ENCODE results near the gene AFDN. TPM values are rescaled to one million over a fixed set of nuclear protein-coding genes. Genes with fewer than 3 reads are reported as not detected.

Gene AFDN
- total RNA-seq, 1 experiment from 2014 or later: 226 TPM

DNA sequence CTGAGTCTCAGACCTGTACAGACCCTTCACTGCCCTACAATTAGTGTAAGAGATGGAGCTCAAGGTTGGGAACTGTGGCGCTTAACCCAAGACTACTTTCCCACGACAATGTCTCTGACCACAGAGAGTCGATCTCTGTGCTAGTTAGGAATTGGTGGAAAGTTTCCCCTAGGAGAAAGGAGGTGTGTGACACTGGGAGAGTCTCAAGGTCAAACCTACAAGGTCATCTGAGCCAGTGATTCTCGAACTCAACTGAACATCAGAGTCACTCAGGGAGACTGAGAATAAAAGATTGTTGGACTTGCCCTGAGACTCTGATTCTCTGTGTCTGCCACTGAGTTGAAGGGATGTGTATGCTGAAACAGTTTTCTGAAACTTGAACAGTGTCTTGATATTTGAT is 9.7 kb upstream of the AFDN start:
- Mint-ChIP-seq H3K36me3 (ENCODE audit: insufficient read depth, unreplicated experiment) (no peaks in the 10 kb centered on the region), H3K27me3 (ENCODE audit: unreplicated experiment) (no peaks in the 10 kb centered on the region), H3K9me3 (ENCODE audit: low read depth, unreplicated experiment) (no peaks in the 10 kb centered on the region), H3K27ac (ENCODE audit: unreplicated experiment) (no peak overlapping the region), H3K4me1 (ENCODE audit: low read depth, unreplicated experiment) (peaks cover 15% of the 10 kb centered on the region), H3K4me3 (ENCODE audit: low read depth, unreplicated experiment) (no peak overlapping the region)
- DNase-seq: no peak
- TF ChIP-seq, protein P1, sequence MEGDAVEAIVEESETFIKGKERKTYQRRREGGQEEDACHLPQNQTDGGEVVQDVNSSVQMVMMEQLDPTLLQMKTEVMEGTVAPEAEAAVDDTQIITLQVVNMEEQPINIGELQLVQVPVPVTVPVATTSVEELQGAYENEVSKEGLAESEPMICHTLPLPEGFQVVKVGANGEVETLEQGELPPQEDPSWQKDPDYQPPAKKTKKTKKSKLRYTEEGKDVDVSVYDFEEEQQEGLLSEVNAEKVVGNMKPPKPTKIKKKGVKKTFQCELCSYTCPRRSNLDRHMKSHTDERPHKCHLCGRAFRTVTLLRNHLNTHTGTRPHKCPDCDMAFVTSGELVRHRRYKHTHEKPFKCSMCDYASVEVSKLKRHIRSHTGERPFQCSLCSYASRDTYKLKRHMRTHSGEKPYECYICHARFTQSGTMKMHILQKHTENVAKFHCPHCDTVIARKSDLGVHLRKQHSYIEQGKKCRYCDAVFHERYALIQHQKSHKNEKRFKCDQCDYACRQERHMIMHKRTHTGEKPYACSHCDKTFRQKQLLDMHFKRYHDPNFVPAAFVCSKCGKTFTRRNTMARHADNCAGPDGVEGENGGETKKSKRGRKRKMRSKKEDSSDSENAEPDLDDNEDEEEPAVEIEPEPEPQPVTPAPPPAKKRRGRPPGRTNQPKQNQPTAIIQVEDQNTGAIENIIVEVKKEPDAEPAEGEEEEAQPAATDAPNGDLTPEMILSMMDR (IDR thresholded peaks at IDR 0.05; ENCODE audit: unreplicated experiment): no peak
- CTCF ChIA-PET: interaction anchor here (0.5 to 1.0 kb wide), 3 partner anchors 14 to 134 kb away, joined by 3 to 9 read pairs (median 5); no protein-coding TSS in a partner anchor
- intact Hi-C loops (cut with micrococcal nuclease; ENCODE audit: unreplicated experiment): no loop called here
- no TSS peak for BruUV-seq (replicated peaks)

DNA sequence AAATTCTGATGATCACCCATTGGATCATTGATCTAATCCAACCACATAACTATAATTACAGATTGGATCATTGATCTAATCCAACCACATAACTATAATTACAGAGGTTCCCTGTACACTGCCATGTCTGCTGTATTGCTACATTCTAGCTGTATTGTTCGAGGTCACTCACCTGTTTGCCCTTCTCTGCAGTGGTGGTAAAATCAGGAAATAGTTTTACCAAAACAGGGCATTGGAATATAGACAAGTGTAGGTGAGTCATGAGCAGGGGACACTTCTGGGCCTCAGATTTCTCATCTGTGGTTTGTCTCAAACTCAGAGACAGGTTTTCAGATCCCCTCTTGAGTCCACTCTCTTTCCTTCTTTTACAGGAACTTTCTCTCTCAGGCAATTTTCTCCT is 9.0 kb upstream of the AFDN start:
- DNase-seq: no peak
- H3K9me3 Mint-ChIP-seq (ENCODE audit: low read depth, unreplicated experiment): no peaks in the 10 kb centered on the region
- no TSS peak for BruUV-seq (replicated peaks)
- H3K4me3 Mint-ChIP-seq (ENCODE audit: low read depth, unreplicated experiment): no peak overlapping the region
- intact Hi-C loops (cut with micrococcal nuclease; ENCODE audit: unreplicated experiment): no loop called here
- no peaks in the 10 kb centered on the region for H3K27me3 Mint-ChIP-seq (ENCODE audit: unreplicated experiment)
- TF ChIP-seq, protein P1 (IDR thresholded peaks at IDR 0.05; ENCODE audit: unreplicated experiment): no peak
- peak overlapping the region; percentile 29 for H3K27ac Mint-ChIP-seq (ENCODE audit: unreplicated experiment)
- no peaks in the 10 kb centered on the region for H3K36me3 Mint-ChIP-seq (ENCODE audit: insufficient read depth, unreplicated experiment)
- peaks cover 15% of the 10 kb centered on the region for H3K4me1 Mint-ChIP-seq (ENCODE audit: low read depth, unreplicated experiment)
- CTCF ChIA-PET: interaction anchor here (0.5 to 1.0 kb wide), 4 partner anchors 13 to 243 kb away, joined by 3 to 9 read pairs (median 5); no protein-coding TSS in a partner anchor

DNA sequence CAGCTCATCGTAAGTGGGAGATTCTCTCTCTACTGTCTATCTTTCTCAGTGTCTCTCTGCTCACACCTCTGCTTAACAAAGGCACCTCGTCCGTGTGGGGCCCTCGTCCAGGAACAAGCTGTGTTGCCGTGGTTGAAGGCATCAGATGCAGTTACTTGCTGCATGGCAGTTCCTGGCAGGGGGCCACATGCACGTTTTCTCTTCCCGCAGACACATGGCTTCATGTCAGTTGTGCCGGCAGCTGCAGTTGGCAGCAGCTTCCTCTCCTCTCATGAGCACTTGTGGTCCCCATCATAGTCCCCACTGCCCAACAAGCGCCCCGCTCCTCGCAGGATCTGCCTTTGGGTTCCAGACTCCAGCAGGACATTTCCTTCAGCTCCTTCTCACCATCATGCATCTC is 7.1 kb upstream of the AFDN start:
- Mint-ChIP-seq H3K27ac (ENCODE audit: unreplicated experiment) (no peak overlapping the region), H3K4me1 (ENCODE audit: low read depth, unreplicated experiment) (peaks cover 15% of the 10 kb centered on the region), H3K36me3 (ENCODE audit: insufficient read depth, unreplicated experiment) (no peaks in the 10 kb centered on the region), H3K4me3 (ENCODE audit: low read depth, unreplicated experiment) (no peak overlapping the region), H3K9me3 (ENCODE audit: low read depth, unreplicated experiment) (no peaks in the 10 kb centered on the region), H3K27me3 (ENCODE audit: unreplicated experiment) (no peaks in the 10 kb centered on the region)
- CTCF ChIA-PET: no interaction called here
- intact Hi-C loops (cut with micrococcal nuclease; ENCODE audit: unreplicated experiment): no loop called here
- TF ChIP-seq, protein P1 (IDR thresholded peaks at IDR 0.05; ENCODE audit: unreplicated experiment): no peak
- BruUV-seq (replicated peaks): no TSS peak
- no peak for DNase-seq

DNA sequence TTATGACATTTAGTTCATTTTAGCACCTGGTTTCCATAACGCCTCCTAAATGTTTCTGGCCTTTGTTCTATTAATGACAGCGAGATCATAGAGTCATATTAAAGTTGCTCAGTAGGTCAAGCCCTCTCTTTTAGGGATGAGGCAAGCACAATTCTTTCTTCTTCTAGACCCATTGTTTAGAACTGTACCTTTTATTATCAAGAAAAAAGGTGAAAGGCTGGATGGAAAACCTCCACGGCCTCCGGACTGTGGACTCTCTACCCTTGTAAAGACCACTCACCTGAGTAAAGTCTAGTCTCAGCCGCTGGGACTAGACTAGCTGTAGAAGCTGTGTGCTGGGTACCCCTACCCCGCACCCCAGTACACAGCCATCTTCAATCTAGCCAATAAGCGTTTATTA is 6.0 kb upstream of the AFDN start:
- TF ChIP-seq, protein P1 (IDR thresholded peaks at IDR 0.05; ENCODE audit: unreplicated experiment): no peak
- intact Hi-C loops (cut with micrococcal nuclease; ENCODE audit: unreplicated experiment): no loop called here
- no peaks in the 10 kb centered on the region for H3K9me3 Mint-ChIP-seq (ENCODE audit: low read depth, unreplicated experiment)
- H3K27me3 Mint-ChIP-seq (ENCODE audit: unreplicated experiment): no peaks in the 10 kb centered on the region
- H3K36me3 Mint-ChIP-seq (ENCODE audit: insufficient read depth, unreplicated experiment): peaks cover 5% of the 10 kb centered on the region
- no peak overlapping the region for H3K27ac Mint-ChIP-seq (ENCODE audit: unreplicated experiment)
- BruUV-seq (replicated peaks): no TSS peak
- H3K4me3 Mint-ChIP-seq (ENCODE audit: low read depth, unreplicated experiment): no peak overlapping the region
- peaks cover 15% of the 10 kb centered on the region for H3K4me1 Mint-ChIP-seq (ENCODE audit: low read depth, unreplicated experiment)
- DNase-seq: no peak
- CTCF ChIA-PET: no interaction called here
